Natural killer cell treated with Interleukin-12 subunit alpha and Interleukin-12 subunit beta and Interleukin-15 and Interleukin-18, amount 100 ng/mL, for 72 hours (primary cell): ENCODE results near the gene SMOC2. TPM values are rescaled to one million over a fixed set of nuclear protein-coding genes. Genes with fewer than 3 reads are reported as not detected.
"Not testable (repeated sequence)": the region's sequence is repeated elsewhere in the genome, so short reads cannot be mapped to it uniquely, and the experiment has no call there.

Source experiments
- ATAC-seq, 2 donors: fragments of 150-1000 bp; cut with Tn5 transposase in 1 of 2; sonication (Bioruptor Pico), chemical (Tn5 transposase) in 1 of 2; 2 replicates each; pipeline ENCODE4 v1.10.0; 2021
- DNase-seq: peaks from one replicate; pipeline ENCODE4 v3.0.0; 2022; ENCODE audit warnings: low spot score
- H3K27ac Mint-ChIP-seq, 2 donors: 1 replicate in 1 of 2; 2 replicates in 1 of 2; pipeline ENCODE4 v1.8.0; 2022; ENCODE audit warnings: mixed read lengths in 2 of 2, mild to moderate bottlenecking in 1 of 2, moderate library complexity in 1 of 2
- H3K27me3 Mint-ChIP-seq, 2 donors: 1 replicate in 1 of 2; 2 replicates in 1 of 2; pipeline ENCODE4 v1.8.0; 2022; ENCODE audit warnings: mixed read lengths in 2 of 2
- H3K36me3 Mint-ChIP-seq: one replicate; pipeline ENCODE4 v1.8.0; 2022; ENCODE audit warnings: mixed read lengths
- H3K4me1 Mint-ChIP-seq, 2 donors: 1 replicate in 1 of 2; 2 replicates in 1 of 2; pipeline ENCODE4 v1.8.0; 2022; ENCODE audit warnings: low read depth in 2 of 2, mixed read lengths in 2 of 2, mild to moderate bottlenecking in 1 of 2
- H3K4me3 Mint-ChIP-seq: one replicate; pipeline ENCODE4 v1.8.0; 2022; ENCODE audit warnings: mixed read lengths
- H3K9me3 Mint-ChIP-seq: 2 replicates; pipeline ENCODE4 v1.8.0; 2022; ENCODE audit warnings: mixed read lengths
- total RNA-seq, 2 donors: library from RNA; stranded (reverse); gene quantifications; one replicate each; pipeline ENCODE4 v1.2.3, GENCODE V29; 2022

SMOC2 gene
- total RNA-seq, 2 donors from 2014 or later, result not detected

DNA sequence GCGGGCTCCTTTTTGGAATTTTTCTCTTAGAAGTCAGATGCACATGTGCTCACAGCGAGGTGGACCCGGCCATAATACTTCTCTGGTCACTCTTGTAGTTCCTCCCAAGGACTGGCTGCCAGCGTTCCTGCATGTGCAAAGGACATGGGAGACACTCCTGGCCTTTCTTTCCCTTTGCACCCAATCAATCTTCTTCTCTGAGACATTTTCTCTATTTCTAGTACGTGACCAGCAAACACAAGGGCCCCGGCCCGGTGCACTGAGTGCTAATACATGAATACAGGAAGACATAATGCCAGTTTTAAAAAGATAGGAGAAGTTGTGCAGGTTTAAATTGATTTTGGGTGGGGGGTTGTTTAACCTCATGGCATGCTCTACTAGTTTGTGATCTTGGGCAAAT lies 233.6 kb downstream of the SMOC2 start:
- Mint-ChIP-seq H3K9me3 (no peaks in the 10 kb centered on the region), H3K27ac (no peak overlapping the region), H3K4me1 (no peaks in the 10 kb centered on the region), H3K36me3 (no peaks in the 10 kb centered on the region), H3K27me3 (peaks cover 0 to 12% of the 10 kb centered on the region in 2 donors), H3K4me3 (no peak overlapping the region)
- no peak for ATAC-seq
- no peak for DNase-seq

DNA sequence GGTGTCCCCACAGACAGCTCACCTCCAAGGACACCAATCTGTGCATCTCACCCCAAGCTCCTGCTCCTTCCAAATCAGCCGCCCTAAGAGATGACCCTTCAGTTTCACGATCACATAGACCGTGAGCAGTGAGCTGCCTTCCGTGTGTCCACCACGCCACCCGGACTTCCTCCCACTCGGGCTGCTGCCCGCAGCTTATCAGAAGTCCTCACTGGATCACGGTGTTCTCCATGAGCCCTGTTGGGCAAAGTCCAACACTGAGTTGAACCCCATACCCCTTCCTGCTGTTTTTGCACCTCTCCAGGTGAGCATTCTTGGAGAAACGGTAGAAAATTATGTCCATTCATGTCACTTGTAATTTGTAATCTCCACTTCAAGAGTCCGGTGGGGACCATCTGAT lies 234.4 kb downstream of the SMOC2 start:
- no peaks in the 10 kb centered on the region for H3K36me3 Mint-ChIP-seq
- peaks cover 0 to 12% of the 10 kb centered on the region in 2 donors for H3K27me3 Mint-ChIP-seq
- no peaks in the 10 kb centered on the region for H3K9me3 Mint-ChIP-seq
- H3K27ac Mint-ChIP-seq, result no peak overlapping the region
- ATAC-seq, result no peak
- no peak overlapping the region for H3K4me3 Mint-ChIP-seq
- H3K4me1 Mint-ChIP-seq, result no peaks in the 10 kb centered on the region
- DNase-seq, result no peak

DNA sequence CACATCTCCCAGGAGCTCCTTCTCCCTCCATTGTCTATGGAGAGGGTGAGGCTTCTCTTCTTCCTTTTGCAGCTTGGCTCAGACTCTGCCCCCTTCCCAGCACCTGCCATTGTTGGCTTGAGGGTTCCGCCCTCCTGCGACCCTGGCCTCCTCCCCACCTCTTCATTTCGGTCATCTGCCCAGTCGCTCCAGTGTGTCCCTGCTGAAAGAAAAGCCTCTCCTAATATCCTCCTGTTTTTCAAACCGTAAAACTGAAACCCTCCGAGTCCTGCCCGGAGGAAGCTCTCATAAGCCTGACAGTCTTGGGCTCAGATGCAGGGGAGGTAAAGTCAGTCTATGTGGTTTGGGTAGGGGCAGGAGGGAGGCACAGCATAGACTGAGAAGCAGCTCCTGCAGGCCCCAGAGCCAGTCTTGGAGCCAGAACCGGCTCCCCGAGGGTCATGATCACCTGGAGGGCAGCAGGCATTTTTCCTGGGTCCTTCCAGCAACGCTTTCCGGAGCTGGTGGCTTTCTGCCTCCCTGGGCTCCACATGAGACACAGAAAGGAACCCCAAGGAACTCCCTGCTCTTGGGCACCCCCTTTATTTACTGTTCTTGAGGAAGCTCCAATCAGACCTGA lies 235.1 kb downstream of the SMOC2 start:
- DNase-seq (no peak), ATAC-seq (no peak)
- no peak overlapping the region for H3K4me3 Mint-ChIP-seq
- H3K27ac Mint-ChIP-seq, result no peak overlapping the region
- H3K4me1 Mint-ChIP-seq, result no peaks in the 10 kb centered on the region
- H3K27me3 Mint-ChIP-seq, result peaks cover 0 to 12% of the 10 kb centered on the region in 2 donors
- H3K9me3 Mint-ChIP-seq, result no peaks in the 10 kb centered on the region
- no peaks in the 10 kb centered on the region for H3K36me3 Mint-ChIP-seq

DNA sequence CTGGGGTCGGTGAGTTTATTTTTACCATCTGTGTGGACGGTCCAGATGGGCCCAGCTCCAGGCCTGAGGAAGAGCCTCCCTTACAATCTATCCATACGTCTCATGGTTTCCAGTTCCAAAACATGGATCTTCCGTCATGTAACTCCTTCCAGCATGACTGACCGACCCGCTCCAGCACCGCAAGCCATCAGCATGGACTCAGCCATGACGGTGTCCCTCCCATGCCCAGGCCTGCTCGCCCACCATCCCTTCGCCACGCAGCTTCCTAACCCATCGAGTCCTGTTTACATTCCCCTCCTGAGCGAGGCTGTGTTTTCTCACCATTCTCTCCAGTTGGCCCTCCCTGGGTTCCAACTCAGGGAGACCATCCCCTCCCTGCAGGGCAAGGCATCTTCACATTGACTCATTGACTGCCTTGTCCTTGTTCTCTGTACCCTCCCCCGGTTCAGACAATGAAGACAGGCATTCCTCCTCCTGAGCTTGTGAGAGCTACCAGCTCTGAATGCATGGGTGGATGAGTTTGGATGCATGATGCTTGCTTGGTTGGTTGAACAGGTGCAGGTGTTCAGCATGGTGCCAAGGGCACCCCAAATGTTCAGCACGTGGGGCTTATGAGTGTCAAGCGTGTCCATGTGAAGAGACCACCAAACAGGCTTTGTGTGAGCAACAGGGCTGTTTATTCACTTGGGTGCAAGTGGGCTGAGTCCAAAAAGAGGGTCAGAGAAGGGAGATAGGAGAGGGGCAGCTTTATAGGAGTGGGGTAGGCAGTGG lies 235.8 kb downstream of the SMOC2 start:
- no peaks in the 10 kb centered on the region for H3K36me3 Mint-ChIP-seq
- DNase-seq, result no peak
- no peaks in the 10 kb centered on the region for H3K9me3 Mint-ChIP-seq
- H3K4me3 Mint-ChIP-seq, result no peak overlapping the region
- no peak for ATAC-seq
- no peak overlapping the region for H3K27ac Mint-ChIP-seq
- H3K27me3 Mint-ChIP-seq, result peaks cover 0 to 12% of the 10 kb centered on the region in 2 donors
- H3K4me1 Mint-ChIP-seq, result no peaks in the 10 kb centered on the region

DNA sequence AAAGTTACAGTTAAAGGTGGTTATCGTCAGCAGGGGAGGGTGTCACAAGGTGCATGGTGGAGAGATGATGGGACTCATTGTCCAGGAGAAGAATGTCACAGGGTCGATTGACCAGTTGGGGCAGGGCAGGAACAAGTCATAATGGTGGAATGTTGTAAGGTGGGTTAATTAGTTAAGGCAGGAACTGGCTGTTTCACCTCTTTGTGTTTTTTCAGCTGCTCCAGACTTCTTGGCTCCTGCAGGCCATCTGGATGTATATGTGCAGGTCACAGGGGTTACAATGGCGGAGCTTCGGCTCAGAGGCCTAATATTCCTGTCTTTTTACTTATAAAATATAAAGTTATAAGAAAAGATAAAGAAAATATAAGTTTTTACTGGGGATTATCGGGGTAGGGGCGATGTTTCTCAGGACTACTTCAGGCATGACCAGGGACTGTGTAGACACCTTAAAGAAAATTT lies 236.4 kb downstream of the SMOC2 start:
- not testable (repeated sequence) for H3K36me3 Mint-ChIP-seq, H3K4me3 Mint-ChIP-seq, ATAC-seq, H3K9me3 Mint-ChIP-seq, DNase-seq, H3K27ac Mint-ChIP-seq, H3K4me1 Mint-ChIP-seq
- H3K27me3 Mint-ChIP-seq, result peaks cover 0 to 14% of the 10 kb centered on the region in 2 donors

DNA sequence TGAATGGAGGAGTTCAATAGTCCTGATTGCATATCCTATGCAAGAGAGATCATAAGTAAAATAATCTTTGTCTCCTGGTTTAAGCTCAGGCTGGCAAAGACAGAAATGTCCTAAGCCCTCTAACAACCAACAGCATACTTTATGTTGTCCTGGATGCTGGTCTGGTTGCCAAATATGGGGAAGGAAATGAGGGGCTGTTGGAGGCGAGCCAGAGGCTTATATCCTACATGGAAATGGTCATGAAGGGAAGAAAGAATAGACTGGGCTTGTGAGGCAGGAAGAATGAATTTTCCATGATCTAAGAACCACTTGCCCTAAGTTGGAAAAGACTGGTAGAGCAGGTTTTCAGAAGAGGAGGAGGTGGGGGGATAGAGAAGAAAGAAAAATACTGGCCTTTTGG lies 237.1 kb downstream of the SMOC2 start:
- DNase-seq (no peak), ATAC-seq (no peak)
- Mint-ChIP-seq H3K9me3 (no peaks in the 10 kb centered on the region), H3K4me1 (no peaks in the 10 kb centered on the region), H3K36me3 (no peaks in the 10 kb centered on the region), H3K27ac (no peak overlapping the region), H3K27me3 (peaks cover 0 to 18% of the 10 kb centered on the region in 2 donors), H3K4me3 (no peak overlapping the region)

DNA sequence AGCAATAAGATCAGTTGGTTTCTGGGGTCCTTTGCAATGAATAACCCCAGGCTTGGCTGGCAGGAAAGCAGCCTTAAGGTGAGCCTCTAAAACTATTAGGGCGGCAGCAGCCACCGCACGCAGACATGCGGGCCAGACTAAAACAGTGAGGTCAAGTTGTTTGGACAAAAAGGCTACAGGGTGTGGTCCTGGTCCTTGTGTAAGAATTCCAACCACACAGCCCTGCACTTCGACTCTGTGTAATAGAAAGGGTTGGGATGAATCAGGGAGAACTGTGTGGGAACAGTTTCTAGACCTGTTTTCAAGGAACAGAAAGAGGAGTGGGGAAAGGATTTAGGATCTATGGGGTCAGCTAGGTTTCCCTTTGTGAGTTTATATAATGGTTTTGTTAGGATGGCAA lies 237.6 kb downstream of the SMOC2 start:
- H3K27me3 Mint-ChIP-seq, result peaks cover 0 to 18% of the 10 kb centered on the region in 2 donors
- no peaks in the 10 kb centered on the region for H3K36me3 Mint-ChIP-seq
- H3K9me3 Mint-ChIP-seq, result no peaks in the 10 kb centered on the region
- ATAC-seq, result no peak
- no peak overlapping the region for H3K4me3 Mint-ChIP-seq
- no peak overlapping the region for H3K27ac Mint-ChIP-seq
- H3K4me1 Mint-ChIP-seq, result no peaks in the 10 kb centered on the region
- DNase-seq, result no peak

DNA sequence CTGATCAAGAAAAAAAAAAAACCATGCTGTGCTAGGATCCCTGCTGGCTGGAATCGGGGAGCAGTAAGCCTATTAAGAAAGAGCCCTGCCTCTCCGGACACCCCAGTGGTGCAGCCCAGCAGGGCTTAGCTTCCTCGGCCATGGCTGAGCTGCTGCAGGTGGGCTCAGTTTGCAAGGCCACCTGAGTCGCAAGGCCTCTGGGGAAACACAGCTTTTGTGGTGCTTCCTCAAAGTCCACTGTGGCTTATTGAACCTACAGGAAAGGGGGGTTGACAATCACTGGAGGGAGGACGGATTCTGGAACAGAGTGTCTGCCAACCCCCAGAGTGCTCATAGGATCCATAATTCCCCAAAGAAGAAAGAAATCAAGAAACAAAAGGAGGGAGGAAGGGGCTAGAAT lies 240.8 kb downstream of the SMOC2 start:
- Mint-ChIP-seq H3K27ac (no peak overlapping the region), H3K4me3 (no peak overlapping the region), H3K9me3 (no peaks in the 10 kb centered on the region), H3K36me3 (no peaks in the 10 kb centered on the region), H3K4me1 (no peaks in the 10 kb centered on the region), H3K27me3 (peaks cover 0 to 24% of the 10 kb centered on the region in 2 donors)
- DNase-seq, result no peak
- no peak for ATAC-seq

DNA sequence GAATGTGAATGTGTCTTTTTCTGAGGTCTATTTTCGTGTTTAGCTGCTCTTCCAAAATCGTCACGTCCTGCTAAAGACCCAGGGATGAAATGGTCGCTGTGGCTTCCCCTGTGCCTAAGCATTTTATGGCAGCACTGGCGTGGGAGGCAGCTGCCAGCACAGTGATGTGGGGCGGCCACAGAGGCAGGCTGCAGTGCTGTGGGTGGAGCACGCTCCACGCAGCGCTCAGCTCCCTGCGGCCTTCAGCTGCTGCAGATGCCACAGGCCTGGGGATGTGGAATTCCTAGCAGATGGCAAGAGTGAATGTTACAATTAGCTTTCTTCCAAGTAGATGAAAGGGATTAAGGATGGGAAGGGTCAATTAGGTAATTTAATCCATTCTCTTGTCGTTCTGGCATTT lies 242.6 kb downstream of the SMOC2 start:
- no peaks in the 10 kb centered on the region for H3K36me3 Mint-ChIP-seq
- H3K27me3 Mint-ChIP-seq, result peaks cover 0 to 21% of the 10 kb centered on the region in 2 donors
- no peak overlapping the region for H3K27ac Mint-ChIP-seq
- H3K4me1 Mint-ChIP-seq, result no peaks in the 10 kb centered on the region
- no peaks in the 10 kb centered on the region for H3K9me3 Mint-ChIP-seq
- DNase-seq, result no peak
- no peak overlapping the region for H3K4me3 Mint-ChIP-seq
- no peak for ATAC-seq

DNA sequence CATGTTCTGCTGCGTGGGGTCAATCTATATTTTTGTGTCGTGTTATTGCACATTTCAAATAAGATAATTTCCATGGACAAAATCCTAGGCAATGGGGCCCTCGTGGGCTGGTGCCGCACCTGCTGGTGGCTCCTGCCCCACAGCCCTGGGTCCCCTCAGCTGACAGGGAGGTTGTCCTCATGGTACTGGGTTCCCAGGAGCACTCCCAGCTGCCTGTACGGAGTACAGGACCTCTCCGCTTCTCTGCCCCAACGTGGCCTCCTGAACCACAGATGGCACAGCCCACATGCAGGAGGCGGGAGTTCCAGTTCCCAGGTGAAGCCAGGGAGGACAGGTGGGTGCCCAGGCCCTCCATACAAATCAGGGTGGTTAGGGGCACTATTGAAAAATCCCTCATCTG lies 243.5 kb downstream of the SMOC2 start:
- Mint-ChIP-seq H3K27ac (no peak overlapping the region), H3K4me3 (no peak overlapping the region), H3K4me1 (no peaks in the 10 kb centered on the region), H3K36me3 (no peaks in the 10 kb centered on the region), H3K27me3 (peaks cover 0 to 21% of the 10 kb centered on the region in 2 donors), H3K9me3 (no peaks in the 10 kb centered on the region)
- no peak for DNase-seq
- no peak for ATAC-seq

DNA sequence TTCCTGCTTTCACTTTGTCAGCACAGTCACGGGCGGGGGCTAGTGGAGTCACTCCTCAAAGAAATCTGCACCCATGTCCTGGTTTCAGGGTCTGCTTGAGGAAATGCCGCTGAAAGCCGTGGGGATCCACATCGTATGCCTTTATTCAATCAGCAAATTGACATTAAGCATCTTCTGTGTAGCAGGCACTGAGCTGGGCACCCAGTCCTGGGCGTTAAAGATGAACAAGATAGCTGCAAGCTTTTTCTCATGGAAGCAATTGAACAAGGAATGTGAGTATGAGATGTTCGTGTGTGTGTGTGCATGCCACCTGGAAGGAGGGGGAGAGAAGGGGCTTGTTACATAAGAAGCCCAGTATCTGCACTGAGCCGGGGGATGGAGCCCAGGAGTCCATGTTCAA lies 243.9 kb downstream of the SMOC2 start:
- Mint-ChIP-seq H3K4me3 (no peak overlapping the region), H3K27ac (no peak overlapping the region), H3K9me3 (no peaks in the 10 kb centered on the region), H3K27me3 (peaks cover 0 to 21% of the 10 kb centered on the region in 2 donors), H3K36me3 (no peaks in the 10 kb centered on the region), H3K4me1 (no peaks in the 10 kb centered on the region)
- no peak for ATAC-seq
- no peak for DNase-seq

DNA sequence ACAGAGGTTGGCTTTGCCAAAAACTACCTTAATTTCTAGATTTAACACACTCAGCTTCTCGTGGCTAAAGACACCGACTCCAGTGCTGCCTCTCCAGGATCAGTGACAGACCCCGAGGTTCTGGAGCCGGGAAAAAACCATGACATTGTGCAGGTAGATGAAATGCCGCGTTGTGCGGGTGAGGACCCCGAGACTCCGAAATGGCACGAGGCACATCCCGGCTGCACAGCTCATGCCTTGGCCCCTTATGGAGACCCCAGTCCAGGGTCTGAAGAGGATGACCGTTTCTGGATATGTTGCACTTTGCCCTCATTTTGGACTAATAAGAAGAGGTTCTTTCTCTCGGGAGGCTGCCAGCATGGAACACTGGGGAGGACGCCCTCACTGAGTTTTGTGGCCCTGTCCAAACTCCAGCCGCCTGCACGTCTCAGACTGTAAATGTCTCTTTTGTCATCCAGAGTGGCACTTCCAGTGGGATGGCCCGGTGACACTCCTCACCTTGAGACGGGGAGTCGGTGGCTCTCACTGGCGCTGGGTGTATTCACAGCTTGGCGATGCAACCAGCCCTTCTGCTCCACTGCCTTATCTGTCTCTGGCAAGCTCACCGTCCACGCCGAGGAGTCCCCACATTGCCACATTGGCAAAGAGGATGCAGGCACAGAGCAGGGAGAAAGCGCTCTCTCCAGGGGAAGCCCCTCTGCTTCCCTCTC lies 245.2 kb downstream of the SMOC2 start:
- Mint-ChIP-seq H3K27ac (no peak overlapping the region), H3K4me1 (no peaks in the 10 kb centered on the region), H3K4me3 (no peak overlapping the region), H3K36me3 (no peaks in the 10 kb centered on the region), H3K27me3 (peaks cover 0 to 21% of the 10 kb centered on the region in 2 donors), H3K9me3 (no peaks in the 10 kb centered on the region)
- no peak for DNase-seq
- ATAC-seq, result no peak

DNA sequence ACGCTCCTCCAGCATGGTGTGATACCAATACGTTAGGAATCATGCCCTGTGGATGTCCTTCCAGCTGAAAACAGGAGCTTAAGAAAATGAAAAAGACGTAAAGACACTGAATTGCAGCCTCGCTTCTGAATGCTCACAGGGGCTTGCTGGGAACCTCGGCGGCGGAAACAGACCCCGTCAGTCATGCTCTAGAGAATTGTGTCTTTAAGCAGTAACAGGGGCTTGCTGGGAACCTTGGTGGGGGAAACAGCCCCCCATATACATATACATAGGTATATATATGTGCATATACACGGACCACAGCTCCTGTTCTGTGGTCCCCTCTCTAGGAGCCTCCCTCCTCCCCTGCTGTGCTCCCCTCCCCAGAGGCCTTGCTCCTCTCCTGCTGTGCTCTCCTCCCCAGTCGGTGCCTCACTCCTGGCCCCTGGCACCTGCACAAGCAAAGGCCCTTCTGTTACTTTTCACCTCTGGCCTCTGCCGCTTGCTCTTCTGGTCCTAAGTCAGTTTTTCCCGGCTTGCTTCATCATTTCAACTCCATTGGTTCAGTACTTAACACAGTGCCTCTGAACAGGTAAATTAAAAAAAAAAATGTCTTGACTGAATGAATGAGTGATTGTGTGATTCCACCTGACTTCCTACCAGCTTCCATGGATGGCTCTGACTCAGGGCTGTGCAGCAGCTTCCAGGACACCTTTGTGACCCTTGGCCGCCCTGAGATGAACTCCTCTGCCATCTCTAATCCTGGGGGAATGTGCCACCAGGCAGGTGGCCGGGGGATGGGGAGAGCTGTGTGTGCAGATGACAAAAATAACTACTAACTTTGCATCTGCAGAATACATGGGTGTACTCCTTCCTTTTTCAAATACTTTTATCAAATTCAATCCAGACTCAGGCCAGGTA lies 246.1 kb downstream of the SMOC2 start:
- no peak for ATAC-seq
- Mint-ChIP-seq H3K9me3 (no peaks in the 10 kb centered on the region), H3K4me1 (no peaks in the 10 kb centered on the region), H3K36me3 (no peaks in the 10 kb centered on the region), H3K27me3 (peaks cover 0 to 19% of the 10 kb centered on the region in 2 donors), H3K27ac (no peak overlapping the region), H3K4me3 (no peak overlapping the region)
- no peak for DNase-seq
